ENCODE results near the gene SIX3. TPM values are rescaled to one million over a fixed set of nuclear protein-coding genes. Genes with fewer than 3 reads are reported as not detected.

The SIX3 gene
- total RNA-seq, 1 donor from 2014 or later = 0.68 TPM

DNA sequence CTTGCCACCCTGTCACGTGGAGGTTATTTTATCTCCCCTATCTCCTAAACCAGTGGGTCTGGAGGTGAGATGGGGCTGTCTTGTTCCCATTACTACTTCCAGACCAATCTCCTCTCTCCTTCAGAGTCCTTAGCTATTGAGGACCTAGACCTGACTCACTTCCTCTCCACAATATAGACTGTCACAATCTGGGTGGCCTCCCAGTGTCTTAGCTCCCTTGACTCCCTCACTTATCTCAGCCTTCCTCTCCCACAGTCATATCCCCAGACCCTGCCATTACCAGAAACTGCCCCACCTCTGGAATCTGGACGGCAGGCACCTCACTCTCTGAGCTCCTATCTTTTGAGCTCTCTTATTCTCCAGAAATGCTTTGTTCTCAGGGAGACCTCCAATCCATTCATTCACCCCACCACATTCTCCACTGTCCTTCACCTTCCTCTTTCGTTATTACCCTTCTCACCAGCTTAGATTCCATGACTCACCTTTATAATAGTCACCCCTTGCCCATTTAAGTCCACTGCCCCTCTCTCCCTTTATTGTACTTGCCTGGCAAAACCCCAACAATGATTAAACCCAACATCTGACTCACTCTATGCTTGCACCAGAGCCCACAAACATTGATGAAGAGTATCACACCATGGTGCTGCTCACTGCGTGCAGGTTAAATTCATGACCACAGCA, 23.3 kb upstream of the SIX3 start:
- no peaks in the 10 kb centered on the region for H3K36me3 Mint-ChIP-seq
- H3K9me3 Mint-ChIP-seq = no peaks in the 10 kb centered on the region
- H3K4me1 Mint-ChIP-seq (ENCODE audit: unreplicated experiment) = no peaks in the 10 kb centered on the region
- no peak overlapping the region for H3K4me3 Mint-ChIP-seq
- H3K27me3 Mint-ChIP-seq = peaks cover 86% of the 10 kb centered on the region
- H3K27ac Mint-ChIP-seq = no peak overlapping the region
- TF ChIP-seq, protein P1, sequence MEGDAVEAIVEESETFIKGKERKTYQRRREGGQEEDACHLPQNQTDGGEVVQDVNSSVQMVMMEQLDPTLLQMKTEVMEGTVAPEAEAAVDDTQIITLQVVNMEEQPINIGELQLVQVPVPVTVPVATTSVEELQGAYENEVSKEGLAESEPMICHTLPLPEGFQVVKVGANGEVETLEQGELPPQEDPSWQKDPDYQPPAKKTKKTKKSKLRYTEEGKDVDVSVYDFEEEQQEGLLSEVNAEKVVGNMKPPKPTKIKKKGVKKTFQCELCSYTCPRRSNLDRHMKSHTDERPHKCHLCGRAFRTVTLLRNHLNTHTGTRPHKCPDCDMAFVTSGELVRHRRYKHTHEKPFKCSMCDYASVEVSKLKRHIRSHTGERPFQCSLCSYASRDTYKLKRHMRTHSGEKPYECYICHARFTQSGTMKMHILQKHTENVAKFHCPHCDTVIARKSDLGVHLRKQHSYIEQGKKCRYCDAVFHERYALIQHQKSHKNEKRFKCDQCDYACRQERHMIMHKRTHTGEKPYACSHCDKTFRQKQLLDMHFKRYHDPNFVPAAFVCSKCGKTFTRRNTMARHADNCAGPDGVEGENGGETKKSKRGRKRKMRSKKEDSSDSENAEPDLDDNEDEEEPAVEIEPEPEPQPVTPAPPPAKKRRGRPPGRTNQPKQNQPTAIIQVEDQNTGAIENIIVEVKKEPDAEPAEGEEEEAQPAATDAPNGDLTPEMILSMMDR (conservative IDR thresholded peaks at IDR 0.05) = no peak
- no peak for DNase-seq (ENCODE audit: extremely low spot score, unreplicated experiment)

DNA sequence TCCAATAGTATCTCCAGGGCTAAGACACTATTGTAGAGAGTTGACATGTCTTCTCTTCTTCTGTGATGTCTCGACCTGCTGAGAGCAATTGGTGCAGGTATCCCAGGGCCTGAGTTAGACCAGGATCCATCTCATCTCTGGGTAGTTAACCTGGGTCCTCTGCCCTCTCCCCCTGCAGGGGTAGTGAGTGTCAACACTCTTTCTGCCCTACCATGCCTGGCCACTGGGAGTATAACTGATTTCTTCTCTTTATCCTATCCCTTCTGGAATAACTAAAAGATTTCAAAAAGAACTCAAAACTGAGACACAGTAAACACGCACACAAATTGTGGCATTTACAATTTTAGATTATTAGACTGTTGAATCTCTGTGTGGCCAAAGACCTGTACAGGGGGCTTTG, 20.8 kb upstream of the SIX3 start:
- H3K9me3 Mint-ChIP-seq = no peaks in the 10 kb centered on the region
- TF ChIP-seq, protein P1 (conservative IDR thresholded peaks at IDR 0.05) = peak; percentile 50

DNA sequence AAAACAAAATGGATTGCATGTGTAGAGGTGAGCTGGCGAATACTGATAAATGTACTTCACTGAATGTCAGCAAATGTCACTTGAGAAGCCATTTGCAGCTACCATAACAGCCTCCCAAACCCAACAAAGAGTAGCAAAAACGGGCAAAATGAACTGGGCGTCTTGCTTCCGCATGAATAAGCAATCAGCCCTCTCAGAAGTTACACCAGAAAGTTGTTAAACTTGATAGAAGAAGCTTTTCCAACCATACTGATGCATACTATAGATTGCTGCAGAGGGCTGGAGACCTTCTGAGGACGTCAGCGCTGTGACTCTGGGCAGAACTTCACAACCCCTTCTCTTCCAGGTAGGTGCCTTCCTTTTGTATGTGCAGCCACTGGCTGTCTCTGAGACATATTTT, 18.7 kb upstream of the SIX3 start:
- Mint-ChIP-seq H3K27me3 (peaks cover 98% of the 10 kb centered on the region), H3K4me3 (no peak overlapping the region), H3K36me3 (no peaks in the 10 kb centered on the region)

More for the DNA sequence above, 20.8 kb upstream of the SIX3 start:
- peaks cover 98% of the 10 kb centered on the region for H3K27me3 Mint-ChIP-seq
- no peaks in the 10 kb centered on the region for H3K4me1 Mint-ChIP-seq (ENCODE audit: unreplicated experiment)
- no peak overlapping the region for H3K4me3 Mint-ChIP-seq
- DNase-seq (ENCODE audit: extremely low spot score, unreplicated experiment) = no peak
- H3K27ac Mint-ChIP-seq = no peak overlapping the region
- H3K36me3 Mint-ChIP-seq = no peaks in the 10 kb centered on the region

DNA sequence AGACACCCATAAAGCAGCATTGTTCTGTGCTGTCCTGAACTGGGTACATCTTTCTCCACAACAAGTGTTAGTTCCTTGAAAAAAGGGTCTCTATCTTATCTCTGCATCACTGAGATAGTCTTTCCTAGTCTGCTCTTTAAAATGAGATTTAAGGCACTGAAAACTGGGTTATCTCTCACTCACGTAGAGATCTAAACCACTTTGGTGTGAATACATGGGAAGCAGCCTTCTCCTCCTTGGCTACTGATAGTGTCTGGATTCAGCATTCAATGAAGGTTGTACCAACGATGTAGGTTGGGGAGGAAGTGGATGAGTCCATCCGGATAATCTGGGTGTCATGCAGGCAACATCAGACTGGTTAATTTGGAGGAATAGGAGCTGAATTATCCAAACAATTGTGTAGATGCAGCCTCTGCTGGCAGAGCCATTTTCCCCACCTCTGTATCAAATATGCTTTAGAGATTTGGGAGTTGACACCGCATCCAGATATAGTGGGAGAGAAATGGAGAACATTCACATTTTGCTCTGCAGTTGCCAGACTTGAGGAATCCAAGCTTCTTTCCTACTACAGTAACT, 15.9 kb upstream of the SIX3 start:
- Mint-ChIP-seq H3K27ac (no peak overlapping the region), H3K9me3 (no peaks in the 10 kb centered on the region), H3K4me1 (ENCODE audit: unreplicated experiment) (peaks cover 9% of the 10 kb centered on the region), H3K27me3 (peaks cover 91% of the 10 kb centered on the region), H3K36me3 (no peaks in the 10 kb centered on the region), H3K4me3 (no peak overlapping the region)
- DNase-seq (ENCODE audit: extremely low spot score, unreplicated experiment) = no peak
- TF ChIP-seq, protein P1 (conservative IDR thresholded peaks at IDR 0.05) = no peak

More for the DNA sequence above, 18.7 kb upstream of the SIX3 start:
- DNase-seq (ENCODE audit: extremely low spot score, unreplicated experiment) = no peak
- Mint-ChIP-seq H3K9me3 (no peaks in the 10 kb centered on the region), H3K4me1 (ENCODE audit: unreplicated experiment) (no peaks in the 10 kb centered on the region), H3K27ac (no peak overlapping the region)
- TF ChIP-seq, protein P1 (conservative IDR thresholded peaks at IDR 0.05) = no peak

DNA sequence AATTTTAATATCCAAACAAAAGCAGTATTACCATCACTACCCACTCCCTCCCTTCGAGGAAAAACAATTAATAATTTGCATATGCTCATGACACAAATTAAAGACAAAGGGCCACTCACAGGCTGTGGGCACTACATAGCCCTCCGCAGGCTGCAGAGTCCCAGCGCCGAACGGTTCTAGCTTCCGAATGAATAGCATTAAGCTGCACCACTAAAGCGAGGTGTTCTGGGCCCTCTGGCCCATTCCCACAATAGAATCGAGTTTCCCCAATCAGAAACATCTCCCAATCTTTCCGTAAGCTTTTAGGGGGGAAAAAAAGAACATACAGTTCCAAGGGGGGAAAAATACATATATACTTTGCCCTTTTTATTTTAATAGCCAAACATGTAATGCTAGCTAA, 14.5 kb upstream of the SIX3 start:
- no peak overlapping the region for H3K4me3 Mint-ChIP-seq
- DNase-seq (ENCODE audit: extremely low spot score, unreplicated experiment) = no peak
- TF ChIP-seq, protein P1 (conservative IDR thresholded peaks at IDR 0.05) = no peak
- H3K27me3 Mint-ChIP-seq = peaks cover 91% of the 10 kb centered on the region
- H3K27ac Mint-ChIP-seq = no peak overlapping the region
- H3K4me1 Mint-ChIP-seq (ENCODE audit: unreplicated experiment) = peaks cover 12% of the 10 kb centered on the region
- H3K36me3 Mint-ChIP-seq = no peaks in the 10 kb centered on the region
- H3K9me3 Mint-ChIP-seq = no peaks in the 10 kb centered on the region

Measured in type B pancreatic cell (in vitro differentiated cells).